ENCODE measurements around the gene TMEM45B.
"Not testable (repeated sequence)": the region's sequence is repeated elsewhere in the genome, so short reads cannot be mapped to it uniquely, and the experiment has no call there.

Gene TMEM45B

GRCh38 chr11:129853518-129854231 is 38.0 kb downstream of the TMEM45B start:
- no peak for DNase-seq

GRCh38 chr11:129854232-129854805 is 38.7 kb downstream of the TMEM45B start:
- DNase-seq: no peak

GRCh38 chr11:129855086-129855485 is 39.4 kb downstream of the TMEM45B start:
- no peak for DNase-seq

- no peak for DNase-seq
Observed at GRCh38 chr11:129856036-129856435, 40.4 kb downstream of the TMEM45B start.

GRCh38 chr11:129861702-129862522 is 46.3 kb downstream of the TMEM45B start:
- DNase-seq: no peak

GRCh38 chr11:129864811-129865210 is 49.2 kb downstream of the TMEM45B start:
- DNase-seq: no peak

GRCh38 chr11:129865701-129866100 is 50.1 kb downstream of the TMEM45B start:
- no peak for DNase-seq

GRCh38 chr11:129866311-129866710 is 50.7 kb downstream of the TMEM45B start:
- no peak for DNase-seq

GRCh38 chr11:129868626-129869025 is 53.0 kb downstream of the TMEM45B start:
- not testable (repeated sequence) for DNase-seq

GRCh38 chr11:129871914-129872313 is 56.3 kb downstream of the TMEM45B start:
- no peak for DNase-seq

GRCh38 chr11:129880311-129880710 is 64.7 kb downstream of the TMEM45B start:
- no peak for DNase-seq

- peak; percentile 12 to 37 for DNase-seq
Observed at GRCh38 chr11:129881570-129882170, 66.0 kb downstream of the TMEM45B start.

- DNase-seq: no peak
Observed at GRCh38 chr11:129884581-129884980, 68.9 kb downstream of the TMEM45B start.

GRCh38 chr11:129885381-129885780 is 69.7 kb downstream of the TMEM45B start:
- DNase-seq: no peak

- DNase-seq: peak; percentile 40 to 51
Observed at GRCh38 chr11:129888451-129888850, 72.8 kb downstream of the TMEM45B start.

GRCh38 chr11:129894278-129895125 is 78.9 kb downstream of the TMEM45B start:
- DNase-seq: peak; percentile 16 to 26

- peak; percentile 61 to 64 for DNase-seq
Observed at GRCh38 chr11:129895126-129896041, 79.7 kb downstream of the TMEM45B start, which contains the start of gene NFRKB. Gene NFRKB, minus strand, starts transcription at chr11:129895578. Its CDS starts 2,729 bp downstream, at chr11:129892849.

- DNase-seq: no peak
Observed at GRCh38 chr11:129896062-129896461, 80.4 kb downstream of the TMEM45B start.

GRCh38 chr11:129905402-129905801 is 89.8 kb downstream of the TMEM45B start:
- no peak for DNase-seq
